Lung (tissue), 12 donors: ENCODE measurements around the gene MAGEE1. TPM values are rescaled to one million over a fixed set of nuclear protein-coding genes. Genes with fewer than 3 reads are reported as not detected.

Experiments used
- ATAC-seq: fragments of 200-7000 bp; cut with Tn5 transposase; one replicate; pipeline ENCODE4 v1.9.1; 2020; ENCODE audit warnings: moderate number of reproducible peaks; ENCODE audit not compliant: insufficient read depth, low FRiP score
- DNase-seq, 3 donors: peaks; one replicate each; pipeline ENCODE4 v3.0.0-alpha.2; 2013 to 2017
- H3K27ac ChIP-seq, 2 donors: one replicate each; pipeline ENCODE4 v1.5.1; 2013; ENCODE audit warnings: mild to moderate bottlenecking in 2 of 2, moderate library complexity in 2 of 2, control low read depth in 1 of 2, inconsistent platforms in 1 of 2, low read depth in 1 of 2, low read length in 1 of 2
- H3K27me3 ChIP-seq, 3 donors: one replicate each; pipeline ENCODE4 v1.5.1; 2013; ENCODE audit warnings: low read length in 2 of 3; ENCODE audit not compliant: control insufficient read depth in 3 of 3, insufficient read depth in 3 of 3
- H3K36me3 ChIP-seq, 4 donors: one replicate each; pipeline ENCODE4 v1.5.1; 2013; ENCODE audit warnings: low read length in 4 of 4, mild to moderate bottlenecking in 1 of 4, moderate library complexity in 1 of 4; ENCODE audit not compliant: control insufficient read depth in 4 of 4, insufficient read depth in 4 of 4
- H3K4me1 ChIP-seq, 5 donors: one replicate each; pipeline ENCODE4 v1.5.1; 2013; ENCODE audit warnings: low read length in 5 of 5, mild to moderate bottlenecking in 2 of 5, moderate library complexity in 1 of 5; ENCODE audit not compliant: control insufficient read depth in 5 of 5, insufficient read depth in 5 of 5
- H3K4me3 ChIP-seq: one replicate; pipeline ENCODE4 v1.5.1; 2013; ENCODE audit warnings: mild to moderate bottlenecking, control low read depth, moderate library complexity
- H3K9ac ChIP-seq, 2 donors: one replicate each; pipeline ENCODE4 v1.5.1; 2013; ENCODE audit warnings: low read length in 2 of 2, control low read depth in 1 of 2; ENCODE audit not compliant: insufficient read depth in 1 of 2
- H3K9me3 ChIP-seq, 4 donors: one replicate each; pipeline ENCODE4 v1.5.1; 2013; ENCODE audit warnings: low read length in 3 of 4, mild to moderate bottlenecking in 1 of 4, moderate library complexity in 1 of 4; ENCODE audit not compliant: control insufficient read depth in 4 of 4, insufficient read depth in 3 of 4
- WGBS, 2 donors: extraction: QIAGEN DNeasy Blood & Tissue Kit; methylation state at CpG; one replicate each; pipeline ENCODE4 v1.1.7; 2013; 5-methylcytosine and 5-hydroxymethylcytosine counted together
- polyA plus RNA-seq, 2 donors: library from polyadenylated mRNA; stranded (reverse); fragments of 200-250 nt; gene quantifications; one replicate each; pipeline ENCODE4 v1.2.1, GENCODE V29; 2013
- total RNA-seq, 2 donors: library from RNA; depleted of rRNA in 1 of 2; stranded (reverse); fragments of >200 nt in 1 of 2; gene quantifications; one replicate each; pipeline ENCODE4 v1.2.1, GENCODE V29; 2014 to 2021
- TF ChIP-seq, protein P1 (sequence below): IDR thresholded peaks from 2 replicates; pipeline ENCODE4 v1.5.1; 2012; ENCODE audit warnings: mild to moderate bottlenecking; ENCODE audit errors: control extremely low read depth, extremely low read depth
- donor health status: control.
- donor health status: control.
- donor health status: Bipolar disorder and iron deficiency.
- donor health status: healthy.
- donor health status: DM: yes; HTN: yes; CAD: no.

Gene MAGEE1
- total and polyA plus RNA-seq, 4 donors: 0.57 to 2.4 (median 1.4) TPM

DNA sequence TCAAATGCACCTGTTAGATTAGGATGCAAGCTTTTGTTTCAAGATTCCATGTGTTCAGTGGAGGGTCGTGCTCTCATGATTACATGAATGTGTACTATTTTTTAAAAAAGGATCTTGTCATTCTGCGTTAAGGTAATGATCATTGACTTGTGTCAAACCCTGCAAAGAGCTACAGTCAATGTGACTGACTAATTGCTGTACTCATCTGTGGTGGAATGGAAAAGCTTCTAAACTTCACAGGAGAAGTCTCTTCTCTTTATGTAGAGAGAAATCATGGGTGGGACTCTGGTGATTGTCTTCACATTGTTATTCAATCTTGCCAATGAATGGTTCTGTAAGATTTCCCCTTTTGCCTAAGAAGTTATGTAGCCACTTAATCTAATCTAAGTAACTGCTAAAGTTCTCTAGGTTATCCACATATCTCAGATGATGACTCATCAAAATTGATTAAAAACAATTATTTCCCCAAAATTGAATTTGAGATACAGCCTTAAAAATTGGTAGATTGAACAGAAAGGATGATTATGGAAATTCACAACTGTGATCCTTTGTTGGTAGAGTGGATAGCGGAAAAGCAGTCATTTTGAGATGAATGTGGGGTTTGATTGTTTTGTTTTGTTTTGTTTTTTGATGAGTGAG lies 6.7 kb downstream of the MAGEE1 start:
- DNase-seq (no peak), ATAC-seq (no peak)
- Histone ChIP-seq H3K27me3 (peaks cover 0 to 2% (median 0%) of the 10 kb centered on the region in 3 donors), H3K4me1 (no peaks in the 10 kb centered on the region), H3K9me3 (peaks cover 0 to 5% (median 0%) of the 10 kb centered on the region in 4 donors), H3K36me3 (no peaks in the 10 kb centered on the region), H3K9ac (no peak overlapping the region), H3K27ac (no peak overlapping the region), H3K4me3 (no peak overlapping the region)
- TF ChIP-seq, protein P1, sequence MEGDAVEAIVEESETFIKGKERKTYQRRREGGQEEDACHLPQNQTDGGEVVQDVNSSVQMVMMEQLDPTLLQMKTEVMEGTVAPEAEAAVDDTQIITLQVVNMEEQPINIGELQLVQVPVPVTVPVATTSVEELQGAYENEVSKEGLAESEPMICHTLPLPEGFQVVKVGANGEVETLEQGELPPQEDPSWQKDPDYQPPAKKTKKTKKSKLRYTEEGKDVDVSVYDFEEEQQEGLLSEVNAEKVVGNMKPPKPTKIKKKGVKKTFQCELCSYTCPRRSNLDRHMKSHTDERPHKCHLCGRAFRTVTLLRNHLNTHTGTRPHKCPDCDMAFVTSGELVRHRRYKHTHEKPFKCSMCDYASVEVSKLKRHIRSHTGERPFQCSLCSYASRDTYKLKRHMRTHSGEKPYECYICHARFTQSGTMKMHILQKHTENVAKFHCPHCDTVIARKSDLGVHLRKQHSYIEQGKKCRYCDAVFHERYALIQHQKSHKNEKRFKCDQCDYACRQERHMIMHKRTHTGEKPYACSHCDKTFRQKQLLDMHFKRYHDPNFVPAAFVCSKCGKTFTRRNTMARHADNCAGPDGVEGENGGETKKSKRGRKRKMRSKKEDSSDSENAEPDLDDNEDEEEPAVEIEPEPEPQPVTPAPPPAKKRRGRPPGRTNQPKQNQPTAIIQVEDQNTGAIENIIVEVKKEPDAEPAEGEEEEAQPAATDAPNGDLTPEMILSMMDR: no peak
- WGBS, 2 donors: 60 to 84% methylated on average over 3 of the region's 3 CpGs

GRCh38 chrX:76439188-76439587 lies 11.7 kb downstream of the MAGEE1 start:
- Histone ChIP-seq H3K27me3 (peaks cover 0 to 2% (median 0%) of the 10 kb centered on the region in 3 donors), H3K27ac (no peak overlapping the region), H3K4me3 (no peak overlapping the region), H3K9ac (no peak overlapping the region), H3K9me3 (peaks cover 0 to 5% (median 0%) of the 10 kb centered on the region in 4 donors), H3K36me3 (no peaks in the 10 kb centered on the region), H3K4me1 (no peaks in the 10 kb centered on the region)
- ATAC-seq (no peak), DNase-seq (no peak)
- TF ChIP-seq, protein P1: no peak

DNA sequence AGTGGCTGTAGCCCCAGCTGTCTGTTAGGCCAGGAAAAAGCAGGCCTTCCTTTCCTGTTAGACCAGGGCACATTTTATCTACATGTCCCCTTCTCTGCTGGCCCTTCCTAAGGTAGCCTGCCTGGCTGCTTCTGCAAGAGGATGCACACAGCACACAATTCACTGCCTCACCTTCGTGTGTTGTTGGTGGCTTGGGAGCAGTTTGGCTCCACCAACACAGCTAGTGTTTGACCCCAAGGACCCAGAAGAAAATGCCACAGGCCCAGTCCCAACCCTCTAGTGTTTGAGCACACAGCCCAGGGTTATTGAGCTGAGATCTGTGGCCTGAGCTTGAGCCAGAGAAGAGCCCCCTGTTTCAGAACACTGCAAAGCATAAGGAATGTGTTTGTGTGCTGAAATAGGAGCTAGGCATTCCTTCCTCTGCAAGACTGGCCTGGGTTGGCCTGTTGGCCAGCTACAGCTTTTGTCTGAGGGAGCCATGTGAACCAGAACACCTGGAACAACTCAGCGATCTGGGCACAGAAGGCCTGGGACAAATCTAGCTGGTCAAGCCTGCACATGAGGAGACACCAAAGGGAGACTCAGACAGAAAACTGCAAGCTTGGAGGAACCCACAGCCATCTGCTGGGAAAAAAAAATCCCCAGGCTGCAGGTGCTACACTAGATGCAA lies 26.4 kb downstream of the MAGEE1 start:
- Histone ChIP-seq H3K27ac (no peak overlapping the region), H3K4me1 (no peaks in the 10 kb centered on the region), H3K9ac (no peak overlapping the region), H3K4me3 (no peak overlapping the region), H3K9me3 (no peaks in the 10 kb centered on the region), H3K36me3 (no peaks in the 10 kb centered on the region), H3K27me3 (no peaks in the 10 kb centered on the region)
- ATAC-seq (no peak), DNase-seq (no peak)
- TF ChIP-seq, protein P1: no peak
- WGBS, 2 donors: 68 to 72% methylated on average over 2 of the region's 2 CpGs
